Measurements from ENCODE around the gene IKBKE.

IKBKE gene

GRCh38 chr1:206541236-206541833 is 71.1 kb downstream of the IKBKE start:
- DNase-seq (ENCODE audit: low read depth), result no peak

- no peak for DNase-seq (ENCODE audit: low read depth)
Observed at GRCh38 chr1:206544562-206545257, 74.4 kb downstream of the IKBKE start.

- DNase-seq (ENCODE audit: low read depth), result no peak
Observed at GRCh38 chr1:206545351-206545750, 75.1 kb downstream of the IKBKE start.

Measured in fibroblast of gingiva (primary cell).